HG02885 (cell line): Measurements from ENCODE around the gene SPTBN2.
"Not testable (repeated sequence)": the region's sequence is repeated elsewhere in the genome, so short reads cannot be mapped to it uniquely, and the experiment has no call there.

Experiments
- ATAC-seq: cut with Tn5 transposase; IDR thresholded peaks from one replicate; pipeline ENCODE4 v1.9.1; 2021; ENCODE audit warnings: mild to moderate bottlenecking; ENCODE audit not compliant: unreplicated experiment, poor library complexity

Gene SPTBN2

GRCh38 chr11:66725114-66725513 is 3.9 kb downstream of the SPTBN2 start:
- no peak for ATAC-seq

DNA sequence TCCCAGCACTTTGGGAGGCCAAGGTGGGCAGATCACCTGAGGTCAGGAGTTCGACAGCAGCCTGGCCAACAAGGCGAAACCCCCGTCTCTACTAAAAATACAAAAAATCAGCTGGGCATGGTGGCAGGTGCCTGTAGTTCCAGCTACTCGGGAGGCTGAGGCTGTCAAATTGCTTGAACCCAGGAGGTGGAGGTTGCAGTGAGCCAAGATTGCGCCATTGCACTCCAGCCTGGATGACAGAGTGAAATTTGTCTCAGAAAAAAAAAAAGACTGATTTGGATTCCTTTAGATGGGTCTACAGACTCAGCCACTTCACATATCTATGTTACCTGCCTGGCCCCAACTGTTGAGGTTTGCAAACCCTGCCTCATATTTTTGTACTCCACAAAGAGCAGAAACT is 4.8 kb downstream of the SPTBN2 start:
- not testable (repeated sequence) for ATAC-seq

DNA sequence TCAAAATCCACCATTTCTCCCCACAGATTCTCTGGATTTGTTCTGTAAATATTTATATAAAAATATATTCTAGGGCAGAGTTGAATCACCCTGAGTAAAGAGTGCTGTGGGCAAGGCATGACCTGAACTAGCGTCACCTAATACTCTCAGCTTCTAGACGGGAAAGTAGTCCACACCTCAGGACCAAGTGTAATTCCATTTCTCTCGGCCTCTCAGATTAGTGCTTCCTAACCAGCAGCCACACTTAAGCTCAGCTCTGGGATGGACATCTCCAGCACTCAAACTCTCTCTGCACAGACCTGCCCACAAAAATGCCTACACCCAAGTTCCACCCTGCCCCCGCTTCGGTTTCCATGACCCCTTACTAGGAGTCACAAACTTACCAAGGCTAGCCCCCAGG is 5.3 kb downstream of the SPTBN2 start:
- ATAC-seq, result no peak

- no peak for ATAC-seq
Observed at GRCh38 chr11:66722745-66723651, 6.0 kb downstream of the SPTBN2 start.

- ATAC-seq, result no peak
Observed at GRCh38 chr11:66721939-66722338, 7.1 kb downstream of the SPTBN2 start.

- no peak for ATAC-seq
Observed at GRCh38 chr11:66720899-66721470, 8.0 kb downstream of the SPTBN2 start.

DNA sequence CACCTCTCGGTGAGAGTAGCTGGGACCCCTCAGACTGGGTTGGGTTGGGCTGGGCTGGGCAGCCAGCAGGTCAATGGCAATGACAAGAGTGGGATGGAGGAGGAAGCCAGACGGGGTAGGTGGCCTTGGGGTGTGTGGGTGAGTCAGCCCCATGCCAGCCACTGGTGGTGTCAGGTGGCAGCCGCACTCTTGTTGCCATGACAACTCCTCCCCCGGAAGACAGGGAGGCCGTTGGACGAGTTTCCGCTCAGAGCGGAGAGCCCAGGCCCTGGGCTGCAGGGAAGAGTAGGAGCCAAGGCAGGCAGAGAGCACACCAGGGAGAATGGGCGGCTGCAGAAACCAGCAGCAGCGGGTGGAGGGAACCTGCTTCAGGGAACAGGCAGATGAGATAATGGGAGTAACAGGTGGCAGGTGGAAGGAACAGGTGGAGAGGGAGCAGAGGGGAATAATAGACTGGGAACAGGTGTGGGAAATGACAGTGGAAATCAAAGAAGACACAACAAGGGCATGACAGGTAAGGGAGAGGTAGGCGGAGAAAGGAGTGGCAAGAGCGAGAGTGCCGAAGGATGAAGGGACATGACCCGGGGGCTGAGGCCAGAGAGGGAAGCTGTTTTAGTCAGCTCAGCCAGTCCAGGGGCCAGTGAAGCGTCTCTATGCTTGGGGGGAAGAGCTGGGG is 8.7 kb downstream of the SPTBN2 start:
- ATAC-seq, result no peak

- no peak for ATAC-seq
Observed at GRCh38 chr11:66719111-66719872, 9.7 kb downstream of the SPTBN2 start.

GRCh38 chr11:66718320-66718971 is 10.6 kb downstream of the SPTBN2 start:
- no peak for ATAC-seq

DNA sequence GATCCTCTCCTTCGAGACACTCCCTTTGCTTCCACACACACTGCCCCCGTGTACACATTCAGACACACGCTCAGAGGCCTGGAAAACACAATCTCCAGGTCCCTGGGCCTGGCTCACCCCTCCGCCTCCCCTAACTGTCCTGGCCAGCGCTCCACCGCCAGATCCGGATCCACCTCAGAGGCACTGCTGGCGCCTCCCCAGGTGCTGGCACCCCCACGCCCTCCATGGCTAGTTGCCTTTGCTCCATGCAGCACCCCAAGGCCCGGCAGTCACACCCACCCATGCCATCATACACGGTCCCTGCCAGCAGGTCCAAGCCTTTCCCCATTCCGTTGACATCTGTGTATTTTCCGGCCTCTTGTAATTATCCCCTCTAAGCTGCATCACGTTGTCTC is 11.1 kb downstream of the SPTBN2 start:
- no peak for ATAC-seq

DNA sequence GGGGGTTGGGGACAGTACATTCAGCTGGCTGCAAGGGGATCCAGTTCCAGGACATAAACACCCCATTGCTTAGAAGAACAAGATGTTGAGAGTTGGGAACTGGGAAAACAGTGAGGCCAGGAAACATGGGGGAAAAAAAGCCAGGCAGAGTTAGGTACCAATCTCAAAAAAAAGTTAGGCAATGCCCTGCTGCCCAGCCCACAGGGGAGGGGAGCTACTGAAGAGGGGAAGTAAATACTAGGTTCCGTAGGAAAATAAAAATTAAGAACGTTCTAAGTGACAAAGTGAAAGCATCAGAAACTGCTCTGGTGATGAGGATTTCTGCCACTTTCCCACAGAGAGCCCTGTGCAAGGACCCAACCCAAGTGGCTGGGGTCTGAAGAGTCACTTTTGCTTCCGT is 12.0 kb downstream of the SPTBN2 start:
- ATAC-seq, result no peak

- ATAC-seq, result no peak
Observed at GRCh38 chr11:66715346-66716085, 13.5 kb downstream of the SPTBN2 start.

- no peak for ATAC-seq
Observed at GRCh38 chr11:66713746-66714480, 15.1 kb downstream of the SPTBN2 start.

GRCh38 chr11:66710384-66710930 is 18.6 kb downstream of the SPTBN2 start:
- ATAC-seq, result no peak

DNA sequence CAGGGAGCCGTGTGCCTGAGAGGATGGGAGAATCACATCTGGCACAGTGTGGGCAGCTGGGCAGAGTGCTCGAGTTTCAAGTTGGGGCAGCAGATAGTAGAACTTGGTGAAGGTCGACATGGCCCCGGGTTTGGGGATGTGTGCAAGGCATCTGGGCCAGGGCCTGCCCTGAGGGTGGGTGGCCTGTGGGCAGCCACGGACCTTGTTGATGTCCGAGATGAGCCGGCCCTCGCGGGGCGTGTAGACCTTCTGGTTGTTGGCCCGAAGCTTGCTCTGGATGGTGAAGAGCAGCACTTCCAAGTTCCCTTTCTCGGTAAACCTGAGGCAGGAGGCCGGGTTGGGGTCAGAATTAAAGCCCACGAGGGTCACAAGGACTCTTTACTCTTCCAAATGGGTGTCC is 20.3 kb downstream of the SPTBN2 start:
- no peak for ATAC-seq

DNA sequence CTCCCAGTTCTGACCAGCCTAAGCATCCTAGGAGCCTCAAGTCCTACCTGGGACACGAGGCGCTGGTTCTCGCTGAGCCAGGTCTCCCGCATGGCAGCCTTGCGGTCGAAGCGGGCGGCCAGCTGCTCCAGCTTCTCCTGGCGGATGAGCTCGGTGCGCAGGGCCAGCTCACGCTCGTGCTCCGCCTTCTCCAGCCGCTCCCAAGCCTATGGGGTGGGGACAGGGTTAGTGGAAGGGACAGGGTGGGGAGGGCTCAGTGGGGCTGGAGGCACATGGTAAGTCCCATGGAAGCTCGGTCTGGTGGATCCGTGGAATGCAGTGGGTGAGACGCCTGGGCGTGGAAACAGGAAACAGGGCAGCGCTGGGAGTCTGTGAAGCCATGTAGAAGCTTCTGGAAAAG is 20.9 kb downstream of the SPTBN2 start:
- ATAC-seq, result no peak

GRCh38 chr11:66707486-66707885 is 21.5 kb downstream of the SPTBN2 start:
- no peak for ATAC-seq

- no peak for ATAC-seq
Observed at GRCh38 chr11:66706989-66707388, 22.0 kb downstream of the SPTBN2 start.
